Non-pigmented ciliary epithelial cell (primary cell): Measurements from ENCODE around the gene TASOR2.

ENCODE experiments used
- DNase-seq: peaks from one replicate; pipeline ENCODE4 v3.0.0-alpha.2; 2010; ENCODE audit warnings: low read depth

TASOR2 gene, protein sequence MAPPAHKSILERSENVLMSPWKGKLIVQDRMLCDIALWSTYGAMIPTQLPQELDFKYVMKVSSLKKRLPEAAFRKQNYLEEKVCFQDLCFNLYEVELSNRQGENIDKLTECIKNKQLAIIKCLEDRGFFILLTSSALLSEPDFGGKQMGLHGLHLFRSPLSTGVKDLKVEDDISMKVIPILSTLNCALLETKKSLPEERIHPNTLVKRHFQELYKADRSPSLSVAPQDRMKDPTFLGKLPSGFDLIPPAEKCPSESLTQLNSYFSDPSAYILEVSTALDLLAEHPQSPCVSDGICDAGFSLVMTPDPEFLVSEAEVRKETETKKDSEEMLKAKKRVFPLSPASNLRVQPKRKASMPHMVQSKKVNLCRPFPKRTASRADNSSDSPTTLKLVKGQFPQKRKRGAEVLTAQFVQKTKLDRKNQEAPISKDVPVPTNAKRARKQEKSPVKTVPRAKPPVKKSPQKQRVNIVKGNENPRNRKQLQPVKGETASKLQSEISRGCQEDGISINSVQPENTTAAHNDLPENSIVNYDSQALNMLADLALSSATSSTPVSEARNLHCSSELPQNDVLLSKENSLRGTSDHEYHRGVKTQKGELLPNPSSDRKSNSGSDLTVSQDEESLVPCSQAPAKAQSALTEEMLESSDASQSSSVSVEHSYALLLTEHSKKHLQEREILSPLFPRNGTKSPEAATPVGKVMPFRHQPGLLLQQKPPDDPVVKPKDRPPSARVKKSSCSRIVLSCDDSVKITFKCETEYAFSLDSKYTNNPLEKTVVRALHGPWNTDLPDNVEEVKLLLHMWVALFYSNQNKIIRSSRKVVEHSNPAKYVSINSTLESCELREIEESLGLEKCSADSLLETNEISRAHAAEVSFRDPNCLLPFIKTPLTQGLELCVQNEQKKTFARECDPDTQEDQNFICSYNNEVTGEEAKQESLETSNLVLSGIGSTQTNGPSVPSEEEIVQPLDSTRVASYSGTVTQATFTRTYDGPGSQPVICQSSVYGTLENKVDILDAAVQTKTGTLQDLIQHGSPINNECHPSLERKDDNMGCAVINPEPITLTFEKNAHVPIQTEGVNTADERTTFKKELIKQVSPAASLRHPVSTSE (N-terminal part only)

DNA sequence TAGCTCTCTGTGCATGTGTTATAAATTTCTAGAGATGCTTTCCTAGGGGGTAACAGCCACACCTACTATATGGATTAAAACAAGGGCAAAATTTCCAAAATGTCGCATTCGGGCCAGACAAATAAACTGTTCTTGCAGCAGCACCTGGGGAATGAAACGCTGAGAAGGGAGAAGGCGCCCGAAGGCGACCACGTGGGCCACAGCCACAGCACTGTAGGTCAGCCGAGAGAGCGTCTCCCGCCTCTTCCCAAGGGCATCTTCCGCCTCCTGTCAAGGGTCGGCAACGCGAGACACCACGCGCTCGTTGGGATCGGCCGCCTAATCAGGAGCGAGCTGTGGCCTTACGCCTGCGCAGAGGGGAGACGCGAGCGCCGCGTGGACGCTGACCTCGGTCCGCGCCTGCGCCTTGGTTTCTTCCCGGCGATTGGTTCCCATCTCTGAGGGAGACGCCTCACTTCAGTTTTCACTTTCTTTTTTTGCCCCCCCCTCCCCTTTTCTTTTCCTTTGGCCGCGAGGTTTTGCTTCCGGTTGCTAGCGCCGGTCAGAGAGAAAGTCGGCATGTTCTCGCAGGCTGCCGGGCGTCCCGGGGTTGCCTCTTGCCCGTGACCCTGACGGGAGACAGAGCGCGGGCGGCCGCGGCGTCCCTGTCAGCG is at the start of gene TASOR2:
TSS of gene TASOR2 (plus strand) at position 521 of the 653 bp plus-strand sequence. CDS start 35,805 bp downstream, outside the sequence.
- DNase-seq = peak; percentile 84

- no peak for DNase-seq
Measured at GRCh38 chr10:5634918-5635317, 49.7 kb upstream of the TASOR2 start.

DNA sequence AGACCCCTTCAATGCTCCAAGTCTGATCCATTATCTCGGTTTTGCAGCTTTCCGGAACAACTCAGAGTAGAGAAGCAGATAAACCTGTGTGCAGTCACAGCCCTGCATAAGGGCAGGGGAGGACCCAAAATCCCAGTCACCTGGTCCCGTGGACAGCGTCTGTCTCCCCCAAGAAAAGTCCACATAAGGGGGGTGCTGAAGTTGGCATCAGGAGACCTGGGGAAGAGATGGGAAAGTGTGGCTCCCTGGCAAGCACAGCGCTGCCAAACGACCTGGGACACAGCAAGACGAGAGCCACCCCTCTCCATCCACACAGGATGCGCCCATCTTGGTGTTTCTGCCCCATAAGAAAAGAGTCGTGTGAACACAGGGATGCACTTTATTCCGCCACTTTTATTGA is 46.1 kb upstream of the TASOR2 start:
- DNase-seq = no peak

GRCh38 chr10:5639066-5639465 is 45.6 kb upstream of the TASOR2 start:
- DNase-seq = no peak

DNA sequence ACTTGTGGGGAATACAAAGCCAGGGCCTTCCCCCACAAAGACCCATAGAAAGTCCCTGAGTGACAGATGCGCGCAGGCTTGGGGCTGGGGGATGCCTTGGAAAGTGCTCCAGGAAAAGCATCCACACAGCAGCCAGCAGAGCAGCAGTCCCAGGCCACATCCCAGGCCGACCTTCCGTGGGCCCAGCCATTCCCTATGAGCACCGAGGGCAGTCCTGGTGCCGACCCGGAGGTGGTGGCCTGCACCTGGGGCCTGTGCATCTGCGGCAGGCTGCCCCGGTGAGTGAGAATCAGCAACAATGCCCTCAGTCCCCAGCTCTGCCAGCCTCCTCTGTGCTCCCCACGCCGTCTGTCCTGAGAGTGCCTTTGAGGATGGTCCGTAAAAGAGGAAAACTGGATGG is 44.6 kb upstream of the TASOR2 start:
- DNase-seq = no peak

DNA sequence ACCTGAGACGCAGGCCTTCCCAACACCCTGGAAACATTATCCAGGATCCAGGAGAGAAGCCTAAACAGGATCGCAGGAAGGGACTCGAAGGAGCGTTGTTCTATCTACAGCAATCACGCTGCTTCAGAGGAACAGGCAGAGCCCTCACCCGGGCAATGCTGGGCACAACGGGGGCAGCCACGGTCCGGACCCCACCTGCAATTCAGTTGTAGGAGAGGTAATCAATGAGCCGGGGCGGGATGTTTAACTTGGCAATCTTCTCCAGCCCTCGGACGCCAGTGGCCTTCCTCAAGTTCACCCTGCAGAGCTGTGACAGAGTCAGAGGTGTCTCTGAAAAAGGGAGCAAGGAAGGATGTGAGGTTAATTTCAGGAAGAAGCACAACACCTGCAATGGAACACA is 44.1 kb upstream of the TASOR2 start:
- no peak for DNase-seq

- no peak for DNase-seq
Measured at GRCh38 chr10:5641501-5641900, 43.1 kb upstream of the TASOR2 start.

GRCh38 chr10:5643346-5644067 is 41.1 kb upstream of the TASOR2 start:
- DNase-seq = no peak

GRCh38 chr10:5644930-5645329 is 39.7 kb upstream of the TASOR2 start:
- DNase-seq = no peak

DNA sequence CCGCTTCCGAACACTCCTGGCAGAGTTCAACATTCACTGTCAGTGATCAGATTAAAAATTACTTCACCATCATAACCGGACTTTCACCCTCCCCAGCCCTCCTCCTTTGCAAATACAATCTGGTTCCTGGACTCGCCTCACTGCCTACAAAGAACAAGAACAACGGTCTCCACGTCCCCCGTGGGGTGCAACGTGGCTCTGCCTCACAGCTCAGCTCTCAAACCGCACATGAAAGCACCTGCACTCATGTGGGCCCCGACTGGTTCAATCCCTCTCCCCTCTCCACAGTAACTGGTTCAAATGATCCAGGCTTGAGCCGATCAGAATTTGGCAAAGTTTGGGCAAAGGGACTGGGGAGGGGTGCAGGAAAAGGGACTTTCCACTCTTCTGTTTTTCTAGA is 39.3 kb upstream of the TASOR2 start:
- no peak for DNase-seq

DNA sequence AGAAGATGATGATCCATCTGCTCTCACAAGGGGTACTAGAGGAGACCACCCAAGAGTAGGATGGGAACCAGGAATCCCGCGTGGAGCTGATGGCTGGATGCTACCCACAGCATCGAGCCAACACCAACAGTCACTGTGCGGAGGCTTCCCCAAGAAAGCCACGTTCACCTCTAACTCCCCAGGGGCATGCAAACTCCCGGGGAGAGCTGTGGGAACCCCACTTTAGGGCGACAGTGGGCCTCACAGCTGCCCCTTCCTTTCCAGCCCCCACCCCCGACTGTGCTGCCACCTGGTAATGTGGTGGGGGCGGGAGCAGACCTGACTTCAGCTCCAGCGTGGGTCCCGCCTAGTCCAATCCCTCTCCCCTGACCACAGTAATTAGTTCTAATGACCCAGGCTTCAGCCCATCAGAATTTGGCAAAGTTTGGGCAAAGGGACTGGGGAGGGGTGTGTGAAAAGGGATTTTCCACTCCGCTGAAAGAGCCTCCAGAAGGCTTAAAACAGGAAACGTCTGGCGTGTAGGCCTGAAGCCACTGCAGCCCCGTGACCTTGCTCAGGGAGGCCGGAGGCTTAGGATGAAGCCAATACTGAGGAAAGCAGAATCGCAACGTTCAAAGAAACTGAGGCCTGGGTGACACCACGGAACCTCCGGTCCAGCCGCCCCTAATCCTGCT is 38.6 kb upstream of the TASOR2 start:
- DNase-seq = no peak

GRCh38 chr10:5647507-5648240 is 37.0 kb upstream of the TASOR2 start:
- DNase-seq = no peak

DNA sequence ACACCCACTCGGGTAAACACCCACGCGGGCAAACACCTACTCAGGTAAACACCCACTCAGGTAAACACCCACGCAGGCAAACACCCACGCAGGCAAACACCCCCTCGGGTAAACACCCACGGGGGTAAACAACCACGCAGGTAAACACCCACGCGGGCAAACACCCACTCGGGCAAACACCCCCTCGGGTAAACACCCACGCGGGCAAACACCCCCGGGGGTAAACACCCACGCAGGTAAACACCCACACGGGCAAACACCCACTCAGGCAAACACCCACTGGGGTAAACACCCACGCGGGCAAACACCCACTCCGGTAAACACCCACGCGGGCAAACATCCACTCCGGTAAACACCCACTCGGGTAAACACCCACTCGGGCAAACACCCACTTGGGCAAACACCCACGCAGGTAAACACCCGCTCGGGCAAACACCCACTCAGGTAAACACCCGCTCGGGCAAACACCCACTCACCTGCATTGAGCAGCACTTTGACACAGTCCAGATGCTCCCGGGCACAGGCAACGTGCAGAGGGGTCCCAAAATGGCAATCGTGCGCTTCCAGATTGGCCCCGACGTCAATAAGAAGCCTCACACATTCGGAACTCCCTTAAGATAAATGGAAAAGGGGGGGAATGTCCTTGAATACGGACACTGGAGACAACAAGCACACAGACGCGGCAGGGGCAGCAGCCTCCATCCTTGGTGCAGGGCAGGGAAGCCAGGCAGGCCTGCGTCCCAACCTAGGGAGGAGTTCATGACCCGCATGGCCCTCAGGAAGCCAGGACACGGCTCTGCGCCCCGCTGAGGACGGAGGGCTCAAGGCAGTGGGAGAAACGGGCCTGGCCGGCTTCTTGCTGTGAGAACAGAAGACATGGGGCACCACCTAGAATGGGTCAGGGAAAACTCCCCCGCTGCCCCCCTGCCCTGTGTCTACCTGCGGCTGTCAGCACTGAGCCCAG is 35.9 kb upstream of the TASOR2 start:
- no peak for DNase-seq

GRCh38 chr10:5649746-5650145 is 34.9 kb upstream of the TASOR2 start:
- no peak for DNase-seq

DNA sequence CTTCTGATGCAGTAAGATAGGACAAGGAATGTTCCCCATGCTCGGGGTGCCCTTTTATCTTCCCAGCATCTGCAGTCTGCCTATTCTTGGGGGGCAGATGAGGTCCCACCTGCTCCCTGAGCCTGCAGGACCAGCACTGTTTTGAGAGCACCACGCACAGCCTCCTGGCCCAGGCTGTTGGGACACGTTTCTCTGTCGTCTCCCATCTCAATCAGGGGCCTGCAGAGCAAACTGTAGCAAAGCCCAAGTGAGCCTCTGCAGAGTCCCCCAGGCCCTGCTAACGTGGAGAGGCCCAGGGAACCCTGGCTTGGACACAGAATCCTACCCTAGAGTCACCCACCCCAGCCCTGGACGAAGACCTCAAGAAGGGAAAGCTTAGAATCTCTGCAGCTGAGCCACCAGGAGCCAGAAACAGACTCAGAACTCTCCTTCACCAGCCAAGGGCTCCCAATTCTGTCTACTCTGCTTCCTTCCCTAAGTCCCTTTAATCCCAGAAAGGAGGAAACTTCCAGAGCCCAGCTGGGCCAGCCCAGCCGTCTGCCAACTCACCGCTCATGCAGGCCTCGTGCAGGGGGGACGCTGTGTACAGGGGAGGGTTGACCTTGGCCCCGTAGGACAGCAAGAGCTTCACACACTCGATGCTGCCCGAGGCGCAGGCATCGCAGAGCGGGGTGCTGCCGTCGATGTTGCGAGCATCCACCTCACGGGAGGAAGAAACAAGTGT is 33.8 kb upstream of the TASOR2 start:
- DNase-seq = no peak

GRCh38 chr10:5651388-5651764 is 33.3 kb upstream of the TASOR2 start:
- no peak for DNase-seq

GRCh38 chr10:5652746-5653145 is 31.9 kb upstream of the TASOR2 start:
- no peak for DNase-seq

GRCh38 chr10:5654218-5654755 is 30.4 kb upstream of the TASOR2 start:
- DNase-seq = no peak
